MM.1S (cell line): Measurements from ENCODE around the gene MSI2.

Source experiments
- CTCF ChIP-seq: fragments of 300-600 bp; sonication (generic); IDR thresholded peaks from 2 replicates; pipeline ENCODE4 v1.5.1; 2016; ENCODE audit warnings: antibody characterized with exemption, low read length, mixed read lengths
- EZH2 ChIP-seq: fragments of 300-600 bp; sonication (generic); optimal IDR thresholded peaks from 2 replicates; pipeline ENCODE3; 2017; ENCODE audit warnings: low read depth, mild to moderate bottlenecking, antibody characterized with exemption, low read length, mixed read lengths
- EZH2phosphoT487 ChIP-seq: fragments of 300-600 bp; sonication (generic); IDR thresholded peaks from 2 replicates; pipeline ENCODE4 v1.6.1; 2018; ENCODE audit warnings: antibody characterized with exemption, low read length

GRCh38 chr17:57718878-57719277, 462.6 kb downstream of the MSI2 start:
- TF ChIP-seq CTCF (no peak), EZH2 (no peak), EZH2phosphoT487 (no peak)
